ENCODE results near the gene HPCA.
A peak's percentile ranks its signal among the peaks of the same experiment; 100 is the strongest.

The HPCA gene

GRCh38 chr1:32878183-32878582 is 8.1 kb upstream of the HPCA start:
- TF ChIP-seq, protein P1, sequence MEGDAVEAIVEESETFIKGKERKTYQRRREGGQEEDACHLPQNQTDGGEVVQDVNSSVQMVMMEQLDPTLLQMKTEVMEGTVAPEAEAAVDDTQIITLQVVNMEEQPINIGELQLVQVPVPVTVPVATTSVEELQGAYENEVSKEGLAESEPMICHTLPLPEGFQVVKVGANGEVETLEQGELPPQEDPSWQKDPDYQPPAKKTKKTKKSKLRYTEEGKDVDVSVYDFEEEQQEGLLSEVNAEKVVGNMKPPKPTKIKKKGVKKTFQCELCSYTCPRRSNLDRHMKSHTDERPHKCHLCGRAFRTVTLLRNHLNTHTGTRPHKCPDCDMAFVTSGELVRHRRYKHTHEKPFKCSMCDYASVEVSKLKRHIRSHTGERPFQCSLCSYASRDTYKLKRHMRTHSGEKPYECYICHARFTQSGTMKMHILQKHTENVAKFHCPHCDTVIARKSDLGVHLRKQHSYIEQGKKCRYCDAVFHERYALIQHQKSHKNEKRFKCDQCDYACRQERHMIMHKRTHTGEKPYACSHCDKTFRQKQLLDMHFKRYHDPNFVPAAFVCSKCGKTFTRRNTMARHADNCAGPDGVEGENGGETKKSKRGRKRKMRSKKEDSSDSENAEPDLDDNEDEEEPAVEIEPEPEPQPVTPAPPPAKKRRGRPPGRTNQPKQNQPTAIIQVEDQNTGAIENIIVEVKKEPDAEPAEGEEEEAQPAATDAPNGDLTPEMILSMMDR (IDR thresholded peaks at IDR 0.05) = no peak
- DNase-seq = peak in 1 of 2 donors; percentile 44
- no peak overlapping the region for H3K4me3 ChIP-seq
- no peaks in the 10 kb centered on the region for H3K9me3 ChIP-seq
- intact Hi-C loops (cut with DNase I; ENCODE audit: low total_unique reads) = no loop called here
- no peak overlapping the region for H3K27ac ChIP-seq
- H3K4me1 ChIP-seq = peaks cover 0 to 34% (median 26%) of the 10 kb centered on the region in 4 donors
- H3K36me3 ChIP-seq = no peaks in the 10 kb centered on the region
- peaks cover 0 to 19% of the 10 kb centered on the region in 2 donors for H3K27me3 ChIP-seq

DNA sequence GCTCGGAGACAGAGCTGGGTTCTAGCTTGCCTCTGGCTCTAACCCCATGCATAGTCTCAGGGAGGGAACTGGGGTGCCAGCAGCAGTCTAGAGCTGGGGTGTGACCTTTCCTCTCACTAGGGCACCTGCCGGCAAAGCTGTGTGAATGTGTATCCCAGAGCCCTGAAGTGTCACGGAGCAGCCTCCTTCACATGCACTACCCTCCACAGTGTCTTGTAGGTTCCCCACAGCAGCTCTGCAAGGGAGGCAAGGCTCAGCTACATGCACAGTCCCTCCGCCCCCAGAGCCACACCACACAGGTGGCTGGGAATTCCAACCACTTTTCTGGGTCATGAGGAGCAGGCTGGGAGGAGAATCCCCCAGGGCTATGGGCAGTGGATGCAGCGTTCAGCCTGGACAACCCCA is 7.7 kb upstream of the HPCA start:
- H3K27ac ChIP-seq = no peak overlapping the region
- intact Hi-C loops (cut with DNase I; ENCODE audit: low total_unique reads) = no loop called here
- peaks cover 0 to 34% (median 26%) of the 10 kb centered on the region in 4 donors for H3K4me1 ChIP-seq
- peaks cover 0 to 23% of the 10 kb centered on the region in 2 donors for H3K27me3 ChIP-seq
- H3K4me3 ChIP-seq = no peak overlapping the region
- no peaks in the 10 kb centered on the region for H3K36me3 ChIP-seq
- H3K9me3 ChIP-seq = no peaks in the 10 kb centered on the region
- TF ChIP-seq, protein P1 (IDR thresholded peaks at IDR 0.05) = no peak
- peak in 1 of 2 donors; percentile 42 for DNase-seq

DNA sequence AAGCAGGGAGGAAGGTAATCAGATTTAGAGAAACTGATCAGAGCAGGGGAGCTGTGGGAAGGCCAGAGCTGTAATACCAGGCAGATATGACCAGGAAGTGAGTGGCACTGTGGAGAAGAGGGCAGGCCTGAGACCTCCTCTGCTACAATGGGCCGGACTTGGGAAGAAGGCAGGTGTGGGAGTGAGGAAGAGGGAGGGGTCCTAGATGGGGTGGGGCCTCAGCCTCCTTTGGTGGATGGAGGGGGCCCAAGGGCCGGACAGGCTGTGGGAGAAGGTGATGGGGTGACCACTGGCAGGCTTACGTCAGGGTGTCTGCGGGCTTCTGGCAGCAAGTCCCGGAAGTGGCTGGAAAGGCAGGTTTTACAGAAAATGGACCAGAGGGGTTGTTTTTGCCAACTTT is 5.0 kb upstream of the HPCA start:
- H3K4me1 ChIP-seq = peaks cover 0 to 41% (median 31%) of the 10 kb centered on the region in 4 donors
- H3K36me3 ChIP-seq = no peaks in the 10 kb centered on the region
- peak overlapping the region in 1 of 2 donors; percentile 36 for H3K27ac ChIP-seq
- DNase-seq = no peak
- intact Hi-C loops (cut with DNase I; ENCODE audit: low total_unique reads) = no loop called here
- H3K27me3 ChIP-seq = peaks cover 0 to 42% of the 10 kb centered on the region in 2 donors
- TF ChIP-seq, protein P1 (IDR thresholded peaks at IDR 0.05) = no peak
- H3K4me3 ChIP-seq = no peak overlapping the region
- H3K9me3 ChIP-seq = no peaks in the 10 kb centered on the region

- peaks cover 0 to 42% of the 10 kb centered on the region in 2 donors for H3K27me3 ChIP-seq
- H3K27ac ChIP-seq = peak overlapping the region in 1 of 2 donors; percentile 36
- H3K4me3 ChIP-seq = peak overlapping the region; percentile 28 to 38
- H3K36me3 ChIP-seq = no peaks in the 10 kb centered on the region
- TF ChIP-seq, protein P1 (IDR thresholded peaks at IDR 0.05) = no peak
- no peaks in the 10 kb centered on the region for H3K9me3 ChIP-seq
- intact Hi-C loops (cut with DNase I; ENCODE audit: low total_unique reads) = no loop called here
- peaks cover 0 to 38% (median 32%) of the 10 kb centered on the region in 4 donors for H3K4me1 ChIP-seq
- peak in 1 of 2 donors; percentile 84 for DNase-seq
Observed at GRCh38 chr1:32881871-32882850, 4.1 kb upstream of the HPCA start.

GRCh38 chr1:32883338-32884031 is 2.8 kb upstream of the HPCA start:
- intact Hi-C loops (cut with DNase I; ENCODE audit: low total_unique reads) = no loop called here
- no peaks in the 10 kb centered on the region for H3K9me3 ChIP-seq
- no peak for DNase-seq
- peaks cover 0 to 31% (median 26%) of the 10 kb centered on the region in 4 donors for H3K4me1 ChIP-seq
- peaks cover 0 to 52% of the 10 kb centered on the region in 2 donors for H3K27me3 ChIP-seq
- no peak overlapping the region for H3K4me3 ChIP-seq
- H3K36me3 ChIP-seq = no peaks in the 10 kb centered on the region
- no peak overlapping the region for H3K27ac ChIP-seq
- TF ChIP-seq, protein P1 (IDR thresholded peaks at IDR 0.05) = no peak
